K562 (cell line): ENCODE results near the gene ALK. TPM values are rescaled to one million over a fixed set of nuclear protein-coding genes. Genes with fewer than 3 reads are reported as not detected.

Experiments used
- ATAC-seq: fragments of 200-7000 bp; cut with Tn5 transposase; 3 replicates; pipeline ENCODE4 v1.9.1; 2020; ENCODE audit warnings: moderate library complexity
- BruUV-seq: library from RNA; stranded (reverse); fragments of 400-500 nt; replicated peaks from 2 replicates; lab custom pipeline; 2021; lab: Mats Ljungman, UMichigan
- CTCF ChIA-PET: fragments of 300-600 bp; formaldehyde crosslinking; extraction: SDS; loops from one replicate; lab custom pipeline; 2021; ENCODE audit warnings: low intra/inter-chr PET ratio; lab: Yijun Ruan, JAX
- POLR2A ChIA-PET: fragments of 300-600, 350-650 bp; sonication (Branson Sonifier 250); formaldehyde crosslinking; extraction: SDS; loops from one replicate; lab custom pipeline; 2021; ENCODE audit warnings: antibody characterized with exemption, inconsistent platforms; lab: Yijun Ruan, JAX
- DNase-seq, 4 experiments: peaks; one replicate each; pipeline versions ENCODE4 v3.0.0 to v3.0.0-alpha.2; 2011 to 2018; ENCODE audit warnings: low spot score in 3 of 4, mixed read lengths in 3 of 4; ENCODE audit errors: extremely low read depth in 1 of 4
- FAIRE-seq: peaks from 2 replicates; lab custom pipeline; 2011; peaks lifted over from hg19 to GRCh38; lab: Jason Lieb, UNC
- H2AFZ ChIP-seq: 2 replicates; pipeline ENCODE4 v1.6.0; 2011; ENCODE audit warnings: low read depth, low read length, control low read depth, inconsistent platforms
- H3K27ac ChIP-seq: fragments of 200-600 bp; 3 replicates; pipeline ENCODE4 v1.8.0; 2011; ENCODE audit warnings: low read depth, mild to moderate bottlenecking, control low read depth, inconsistent platforms, low read length, moderate library complexity, mixed read lengths; ENCODE audit errors: extremely low read depth
- H3K27me3 ChIP-seq, 2 experiments: fragments of 300-600 bp in 1 of 2; 2 replicates in 1 of 2; 3 replicates in 1 of 2; pipeline versions ENCODE4 v1.6.0 to v1.8.0; 2011; ENCODE audit warnings: inconsistent platforms in 2 of 2, low read length in 2 of 2, mild to moderate bottlenecking in 1 of 2, mixed read lengths in 1 of 2, moderate library complexity in 1 of 2; ENCODE audit not compliant: control insufficient read depth in 2 of 2, insufficient read depth in 2 of 2
- H3K36me3 ChIP-seq: fragments of 300-600 bp; 3 replicates; pipeline ENCODE4 v1.8.0; 2011; ENCODE audit warnings: mild to moderate bottlenecking, low read length, inconsistent platforms; ENCODE audit not compliant: control insufficient read depth, insufficient read depth
- H3K4me1 ChIP-seq, 2 experiments: fragments of 200-600 bp in 1 of 2; replicated peaks in 1 of 2; 2 replicates in 1 of 2; 3 replicates in 1 of 2; pipeline versions ENCODE4 v1.5.1 to v1.8.0; 2011; ENCODE audit warnings: inconsistent platforms in 2 of 2, low read length in 2 of 2, mild to moderate bottlenecking in 1 of 2, mixed read lengths in 1 of 2, moderate library complexity in 1 of 2; ENCODE audit not compliant: control insufficient read depth in 2 of 2, insufficient read depth in 2 of 2
- H3K4me2 ChIP-seq: 2 replicates; pipeline ENCODE4 v1.6.1; 2011; ENCODE audit warnings: low read length, control low read depth, inconsistent platforms, mixed read lengths; ENCODE audit not compliant: insufficient read depth
- H3K4me3 ChIP-seq: fragments of 200-600 bp; sonication (generic), shearing (Covaris generic); 2 replicates; pipeline ENCODE4 v1.5.1; 2016; ENCODE audit warnings: control low read depth, inconsistent platforms
- H3K79me2 ChIP-seq: fragments of 200-600 bp; 3 replicates; pipeline ENCODE4 v1.8.0; 2011; ENCODE audit warnings: low read length, inconsistent platforms; ENCODE audit not compliant: control insufficient read depth, insufficient read depth
- H3K9ac ChIP-seq, 2 experiments: 2 replicates each; pipeline versions ENCODE4 v1.6.0 to v1.6.1; 2011; ENCODE audit warnings: low read depth in 2 of 2, low read length in 2 of 2, control low read depth in 1 of 2, inconsistent platforms in 1 of 2, mild to moderate bottlenecking in 1 of 2, mixed read lengths in 1 of 2; ENCODE audit not compliant: insufficient read depth in 1 of 2
- H3K9me1 ChIP-seq: one replicate; pipeline ENCODE4 v1.6.0; 2011; ENCODE audit warnings: inconsistent platforms, mild to moderate bottlenecking, low read length, moderate library complexity; ENCODE audit not compliant: control insufficient read depth, insufficient read depth
- H3K9me3 ChIP-seq: replicated peaks from 2 replicates; pipeline ENCODE4 v1.5.1; 2011; ENCODE audit warnings: low read depth, low read length, inconsistent platforms; ENCODE audit not compliant: control insufficient read depth, insufficient read depth
- H4K20me1 ChIP-seq: replicated peaks from 2 replicates; pipeline ENCODE4 v1.6.1; 2011; ENCODE audit warnings: low read length, inconsistent platforms, mixed read lengths; ENCODE audit not compliant: control insufficient read depth, insufficient read depth
- BRF2 ChIP-seq: IDR thresholded peaks from 3 replicates; pipeline ENCODE4 v1.6.1; 2011; ENCODE audit warnings: borderline replicate concordance, mild to moderate bottlenecking; ENCODE audit not compliant: insufficient read length, insufficient read depth
- DACH1 ChIP-seq: fragments of 450-650 bp; IDR thresholded peaks from 2 replicates; pipeline ENCODE4 v1.6.1; 2018; ENCODE audit not compliant: partially characterized antibody
- EP400 ChIP-seq: fragments of 450-650 bp; IDR thresholded peaks from 2 replicates; pipeline ENCODE4 v1.6.1; 2017; ENCODE audit warnings: antibody characterized with exemption, mild to moderate bottlenecking, moderate library complexity
- EWSR1 ChIP-seq: fragments of 450-650 bp; IDR thresholded peaks from 2 replicates; pipeline ENCODE4 v1.6.1; 2018; ENCODE audit warnings: borderline replicate concordance, mild to moderate bottlenecking, low read depth, moderate library complexity; ENCODE audit not compliant: partially characterized antibody
- GABPB2 ChIP-seq: fragments of 250-450 bp; sonication (Bioruptor Pico); conservative IDR thresholded peaks from 2 replicates; pipeline ENCODE4 v1.5.1; 2021; ENCODE audit warnings: mild to moderate bottlenecking
- HOXB6 ChIP-seq: fragments of 250-450 bp; sonication (Bioruptor Pico); IDR thresholded peaks from 2 replicates; pipeline ENCODE4 v1.5.1; 2022; ENCODE audit warnings: mild to moderate bottlenecking, borderline replicate concordance
- MECOM ChIP-seq: fragments of 250-450 bp; sonication (Bioruptor Pico); IDR thresholded peaks from 2 replicates; pipeline ENCODE4 v1.8.0; 2022; ENCODE audit warnings: inconsistent platforms
- RBM17 ChIP-seq: fragments of 200-400 bp; formaldehyde crosslinking; IDR thresholded peaks from 2 replicates; pipeline ENCODE4 v1.6.1; 2017; ENCODE audit warnings: low read depth, mild to moderate bottlenecking, low read length, borderline replicate concordance
- SREBF1 ChIP-seq: fragments of 150-350 bp; IDR thresholded peaks from 2 replicates; pipeline ENCODE4 v1.6.1; 2014; ENCODE audit warnings: antibody characterized with exemption, low read depth, low read length, borderline replicate concordance
- SREBF2 ChIP-seq: sonication (generic); formaldehyde crosslinking; IDR thresholded peaks from 2 replicates; pipeline ENCODE4 v1.4.0; 2020; ENCODE audit warnings: mild to moderate bottlenecking, missing genetic modification reagents
- TGIF2 ChIP-seq: sonication (generic); formaldehyde crosslinking; IDR thresholded peaks from 2 replicates; pipeline ENCODE4 v1.8.1; 2022; ENCODE audit warnings: mild to moderate bottlenecking, missing genetic modification reagents, moderate library complexity
- XRCC4 ChIP-seq: IDR thresholded peaks from one replicate; pipeline ENCODE4 v1.6.1; 2011; ENCODE audit not compliant: insufficient read depth, insufficient read length; ENCODE audit errors: extremely low read depth
- ZBTB17 ChIP-seq: fragments of 450-650 bp; formaldehyde crosslinking; IDR thresholded peaks from 2 replicates; pipeline ENCODE4 v1.4.0; 2020; ENCODE audit warnings: mild to moderate bottlenecking
- ZBTB7A ChIP-seq: IDR thresholded peaks from 2 replicates; pipeline ENCODE4 v1.6.1; 2011; ENCODE audit warnings: low read depth, mild to moderate bottlenecking, low read length, moderate library complexity, borderline replicate concordance; ENCODE audit not compliant: control insufficient read depth
- ZNF347 ChIP-seq: fragments of 450-650 bp; formaldehyde crosslinking; IDR thresholded peaks from 2 replicates; pipeline ENCODE4 v1.4.0; 2020; ENCODE audit warnings: low read depth, mild to moderate bottlenecking, moderate library complexity
- ZNF431 ChIP-seq: sonication (generic); formaldehyde crosslinking; IDR thresholded peaks from 2 replicates; pipeline ENCODE4 v1.8.0; 2022; ENCODE audit warnings: mild to moderate bottlenecking, missing genetic modification reagents
- ZNF551 ChIP-seq: fragments of 250-450 bp; sonication (Bioruptor Pico); IDR thresholded peaks from 2 replicates; pipeline ENCODE4 v1.5.0; 2021; ENCODE audit warnings: mild to moderate bottlenecking, moderate library complexity
- ZNF586 ChIP-seq: fragments of 450-650 bp; formaldehyde crosslinking; conservative IDR thresholded peaks from 2 replicates; pipeline ENCODE4 v1.4.0; 2020; ENCODE audit warnings: mild to moderate bottlenecking, moderate library complexity
- ZNF79 ChIP-seq: fragments of 250-450 bp; sonication (Bioruptor Pico); IDR thresholded peaks from 2 replicates; pipeline ENCODE4 v1.4.0; 2020; ENCODE audit warnings: low read depth, mild to moderate bottlenecking, moderate library complexity
- ZSCAN29 ChIP-seq: fragments of 450-650 bp; IDR thresholded peaks from 2 replicates; pipeline ENCODE4 v1.6.1; 2017
- WGBS: fragments of 100-300 bp; shearing (Covaris generic); methylation state at CpG from one replicate; pipeline ENCODE4 v1.1.6; 2016; ENCODE audit warnings: low coverage, mixed read lengths; ENCODE audit not compliant: insufficient coverage; ENCODE audit errors: missing lambda C conversion rate; 5-methylcytosine and 5-hydroxymethylcytosine counted together
- in situ Hi-C: fragments of 300-500 bp; cut with MboI; formaldehyde crosslinking; loops from 4 replicates; pipeline ENCODE4 v1.15.0; 2018; ENCODE audit warnings: inconsistent platforms, mixed read lengths
- intact Hi-C: fragments of 100-400 bp; cut with micrococcal nuclease; formaldehyde crosslinking; loops from 2 replicates; pipeline ENCODE4 v1.14.2; 2022
- polyA plus RNA-seq, 8 experiments: library from polyadenylated mRNA; depleted of rRNA in 4 of 8; stranded (reverse) in 5 of 8; unstranded in 3 of 8; fragments of >200 nt; fragmentation: Nextera tagmentation in 2 of 8; fragmentation: Illumina TruSeq in 1 of 8; extraction: Ambion mirVana in 2 of 8; extraction: Trizol in 1 of 8; gene quantifications; 2 replicates each; pipeline versions ENCODE4 v1.2.1 to v1.2.3, GENCODE V29; 2011 to 2014; ENCODE audit warnings: inconsistent platforms in 1 of 8, missing spikeins in 1 of 8
- total RNA-seq, 7 experiments: library from RNA; depleted of rRNA in 6 of 7; stranded (reverse); fragments of >200 nt in 6 of 7; fragmentation: Illumina TruSeq in 2 of 7; extraction: Trizol in 2 of 7; gene quantifications; 2 replicates each; pipeline versions ENCODE4 v1.2.1 to v1.2.3, GENCODE V29; 2011 to 2021; ENCODE audit warnings: low replicate concordance in 1 of 7

ALK gene
- total and polyA plus RNA-seq, 9 of the 15 experiments (the other 6 are each of a cell fraction or from before 2014, with no cell fraction given): not detected

- WGBS: 2% methylated on average over 3 of the region's 3 CpGs
- BruUV-seq: no TSS peak
Observed at GRCh38 chr2:29276151-29276550, 645.2 kb downstream of the ALK start.

More at GRCh38 chr2:29276151-29276550, 645.2 kb downstream of the ALK start:
- Histone ChIP-seq H3K4me1 (no peaks in the 10 kb centered on the region), H3K36me3 (no peaks in the 10 kb centered on the region), H3K27ac (no peak overlapping the region), H3K79me2 (no peaks in the 10 kb centered on the region), H2AFZ (no peak overlapping the region), H3K4me2 (no peak overlapping the region), H3K9ac (no peak overlapping the region), H3K27me3 (peaks cover 0 to 22% of the 10 kb centered on the region in 2 experiments; a peak in 1 of 5 replicates), H3K4me3 (no peak overlapping the region), H4K20me1 (no peaks in the 10 kb centered on the region; the same call in 1 of the 2 replicates), H3K9me3 (no peaks in the 10 kb centered on the region), H3K9me1 (no peaks in the 10 kb centered on the region)
- POLR2A ChIA-PET: interaction anchor here (0.7 kb wide), 1 partner anchor 92 kb away, joined by 3 read pairs; no protein-coding TSS in a partner anchor
- in situ Hi-C loops (no loop called here), intact Hi-C loops (no loop called here)
- FAIRE-seq (no peak), ATAC-seq (no peak), DNase-seq (no peak)
- TF ChIP-seq EWSR1: no peak
- TF ChIP-seq ZBTB17 (CRISPR knock-in tag): no peak
- TF ChIP-seq XRCC4: no peak
- no peak for TF ChIP-seq ZSCAN29
- TF ChIP-seq GABPB2 (CRISPR knock-in tag): no peak
- no peak for TF ChIP-seq BRF2
- TF ChIP-seq ZNF79 (CRISPR knock-in tag): no peak
- TF ChIP-seq TGIF2: no peak
- TF ChIP-seq SREBF1: no peak
- no peak for TF ChIP-seq ZNF586 (CRISPR knock-in tag)
- TF ChIP-seq RBM17: no peak
- no peak for TF ChIP-seq EP400
- TF ChIP-seq ZNF347 (CRISPR knock-in tag): no peak
- TF ChIP-seq ZNF431 (CRISPR knock-in tag): no peak
- TF ChIP-seq SREBF2 (CRISPR knock-in tag): no peak
- no peak for TF ChIP-seq ZBTB7A
- TF ChIP-seq ZNF551: no peak
- TF ChIP-seq DACH1: no peak
- TF ChIP-seq MECOM (CRISPR knock-in tag): no peak
- no peak for TF ChIP-seq HOXB6 (CRISPR knock-in tag)
- CTCF ChIA-PET: no interaction called here
